ENCODE measurements around the gene ZFAND5.

Gene ZFAND5

GRCh38 chr9:72364679-72365524 is at the start of gene ZFAND5:
Gene ZFAND5, minus strand, starts transcription at chr9:72365208. Its CDS starts 4,430 bp downstream, at chr9:72360778.
- peak; percentile 93 for DNase-seq

- no peak for DNase-seq
These were observed 47.6 kb upstream of the ZFAND5 start for GRCh38 chr9:72412483-72413040.

GRCh38 chr9:72410214-72410613 is 45.2 kb upstream of the ZFAND5 start:
- DNase-seq: no peak

GRCh38 chr9:72407114-72407513 is 42.1 kb upstream of the ZFAND5 start:
- DNase-seq: no peak

- no peak for DNase-seq
These were observed 37.7 kb upstream of the ZFAND5 start for GRCh38 chr9:72402744-72403143.

GRCh38 chr9:72401396-72401795 is 36.4 kb upstream of the ZFAND5 start:
- no peak for DNase-seq

GRCh38 chr9:72400866-72401265 is 35.9 kb upstream of the ZFAND5 start:
- DNase-seq: no peak

GRCh38 chr9:72399391-72399790 is 34.4 kb upstream of the ZFAND5 start:
- no peak for DNase-seq

- DNase-seq: no peak
These were observed 31.5 kb upstream of the ZFAND5 start for GRCh38 chr9:72396247-72397091.

GRCh38 chr9:72394066-72394465 is 29.1 kb upstream of the ZFAND5 start:
- no peak for DNase-seq

- DNase-seq: no peak
These were observed 25.9 kb upstream of the ZFAND5 start for GRCh38 chr9:72390907-72391306.

- no peak for DNase-seq
These were observed 21.2 kb upstream of the ZFAND5 start for GRCh38 chr9:72386186-72386585.

GRCh38 chr9:72384710-72385485 is 19.9 kb upstream of the ZFAND5 start:
- DNase-seq: no peak

GRCh38 chr9:72383978-72384709 is 19.1 kb upstream of the ZFAND5 start:
- no peak for DNase-seq

- DNase-seq: no peak
These were observed 17.4 kb upstream of the ZFAND5 start for GRCh38 chr9:72382405-72382804.

GRCh38 chr9:72377041-72377440 is 12.0 kb upstream of the ZFAND5 start:
- DNase-seq: no peak

- DNase-seq: no peak
These were observed 6.1 kb upstream of the ZFAND5 start for GRCh38 chr9:72371151-72371550.

- peak; percentile 72 for DNase-seq
These were observed 683 bp upstream of the ZFAND5 start for GRCh38 chr9:72365525-72366256.

GRCh38 chr9:72363908-72364678 is 915 bp downstream of the ZFAND5 start:
- DNase-seq: peak; percentile 69

- no peak for DNase-seq
These were observed 1.8 kb downstream of the ZFAND5 start for GRCh38 chr9:72363236-72363635.

Measured in CD4-positive, alpha-beta T cell treated with Interleukin-10 for 1 hour (primary cell).